Measurements from ENCODE around the gene SPAG9.

- no peak for TF ChIP-seq CTCF (IDR thresholded peaks at IDR 0.05)
- no peak for TF ChIP-seq POLR2AphosphoS5 (IDR thresholded peaks at IDR 0.05)
Measured at GRCh38 chr17:51149163-51149562, 28.5 kb upstream of the SPAG9 start.

Data from upper lobe of left lung (tissue), 4 donors.